Measurements from ENCODE around the gene PPP2R5B.

PPP2R5B gene

DNA sequence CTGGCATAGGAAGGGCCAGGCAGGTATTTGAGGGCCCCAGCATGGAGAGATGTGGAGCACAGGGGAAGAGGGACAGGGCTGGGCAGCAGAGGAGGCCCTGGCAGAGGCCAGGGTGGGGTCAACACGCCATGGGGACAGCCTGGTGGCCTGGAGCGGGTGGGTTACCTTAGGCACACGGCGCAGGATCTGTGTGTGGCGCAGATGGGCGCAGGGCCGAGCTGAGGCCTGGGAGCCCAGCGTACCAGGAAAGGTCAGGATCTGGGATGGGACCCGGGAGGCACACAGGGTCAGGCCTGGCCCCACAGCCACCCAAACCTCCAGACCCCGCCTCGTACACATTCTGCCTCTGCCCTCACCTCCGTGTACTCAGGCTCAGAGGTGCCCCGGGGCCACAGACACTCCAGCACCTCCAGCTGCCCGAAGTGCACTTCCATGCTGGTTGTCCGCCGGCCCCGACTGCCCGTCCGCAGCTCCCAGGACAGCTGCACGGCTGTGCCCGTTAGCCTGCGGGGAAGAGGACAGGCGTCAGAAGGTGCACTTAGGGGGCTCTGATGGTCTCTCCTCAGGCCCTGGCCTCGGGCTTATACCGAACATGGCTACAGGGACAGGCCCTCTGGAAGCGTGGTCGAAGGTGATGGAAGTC, 13.9 kb upstream of the PPP2R5B start:
- no peak for DNase-seq

DNA sequence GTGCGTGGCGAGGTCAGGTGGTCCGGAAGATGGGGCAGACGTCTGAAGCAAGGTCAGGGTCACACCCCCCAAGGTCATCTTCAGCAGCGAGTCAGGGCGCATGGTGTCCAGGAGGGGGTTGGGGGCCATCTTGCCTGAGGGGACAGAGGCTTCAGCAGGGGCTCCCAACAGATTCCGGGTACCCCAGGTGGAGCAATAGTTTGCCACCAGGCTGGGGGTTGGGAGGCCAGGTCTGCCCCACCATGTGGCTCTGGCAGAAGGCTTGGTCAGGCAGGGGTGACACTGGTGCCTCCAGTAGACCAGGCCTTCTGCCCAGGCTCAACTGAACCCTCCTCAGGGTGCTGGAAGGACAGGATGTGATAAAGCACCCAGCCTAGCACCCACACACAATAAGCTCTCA, 13.3 kb upstream of the PPP2R5B start:
- DNase-seq: no peak

DNA sequence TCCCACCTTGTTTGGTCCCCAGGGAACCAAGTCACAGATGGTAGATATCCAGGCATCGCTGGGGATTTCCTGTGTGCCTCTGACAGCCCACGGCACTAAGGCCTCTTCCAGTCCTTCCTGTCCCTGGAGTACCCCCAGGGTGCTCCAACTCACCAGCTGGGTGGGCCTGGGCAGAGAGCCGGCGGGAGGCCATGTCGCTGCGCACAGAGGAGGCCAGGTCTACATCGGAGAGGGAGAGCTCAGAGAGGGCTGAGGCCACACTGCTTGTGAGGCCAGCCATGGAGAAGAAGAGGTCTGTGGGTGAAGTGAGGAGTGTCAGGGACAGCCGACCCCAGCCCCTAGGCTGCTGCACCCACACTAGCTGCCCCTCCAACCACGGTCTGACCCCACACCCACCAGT, 12.8 kb upstream of the PPP2R5B start:
- DNase-seq: no peak

DNA sequence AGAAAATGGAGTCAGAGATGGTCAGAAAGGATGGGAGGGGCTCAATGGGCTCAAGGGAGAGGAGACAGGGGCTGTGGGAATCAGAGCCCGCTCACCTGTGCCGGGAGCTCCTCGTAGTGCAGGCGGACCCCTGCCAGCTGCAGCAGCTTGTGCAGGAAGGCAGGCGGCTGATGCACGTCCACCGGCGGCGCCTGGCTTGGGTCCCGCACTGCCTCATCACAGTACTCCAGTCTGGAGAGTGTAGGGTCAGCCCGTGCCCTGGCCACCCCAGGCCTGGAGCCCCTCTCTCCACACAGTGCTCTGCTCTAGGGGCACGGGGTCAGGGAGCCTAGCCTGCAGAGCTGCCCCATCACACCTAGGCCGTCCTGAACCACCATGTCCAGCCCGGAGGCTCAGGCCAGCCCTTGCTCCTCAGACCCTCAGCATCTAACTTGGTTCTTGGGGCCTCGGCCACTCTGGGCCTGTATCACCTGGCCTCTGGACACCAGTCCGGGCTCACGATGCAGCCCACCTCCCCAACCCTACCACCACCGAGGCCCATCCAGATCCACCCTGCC, 11.2 kb upstream of the PPP2R5B start:
- no peak for DNase-seq

DNA sequence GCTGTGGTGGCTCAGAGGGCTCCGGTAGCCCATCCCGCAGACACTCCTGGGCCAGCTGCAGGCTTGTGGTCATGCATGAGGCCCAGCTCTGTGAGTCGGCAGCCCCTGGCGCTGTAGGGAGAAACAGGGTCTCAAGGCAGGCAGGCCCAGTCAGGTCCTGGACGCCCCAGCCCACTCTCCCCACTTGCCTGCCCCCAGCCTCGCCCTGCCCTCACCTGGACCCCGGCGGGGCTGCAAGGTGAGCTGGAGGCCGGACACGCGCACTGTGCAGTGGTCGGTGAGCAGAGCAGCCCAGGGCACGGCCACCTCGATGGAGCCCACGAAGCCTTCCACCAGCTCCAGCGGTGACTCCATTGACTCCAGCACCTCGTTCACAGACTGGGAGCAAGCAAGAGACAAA, 10.4 kb upstream of the PPP2R5B start:
- no peak for DNase-seq

DNA sequence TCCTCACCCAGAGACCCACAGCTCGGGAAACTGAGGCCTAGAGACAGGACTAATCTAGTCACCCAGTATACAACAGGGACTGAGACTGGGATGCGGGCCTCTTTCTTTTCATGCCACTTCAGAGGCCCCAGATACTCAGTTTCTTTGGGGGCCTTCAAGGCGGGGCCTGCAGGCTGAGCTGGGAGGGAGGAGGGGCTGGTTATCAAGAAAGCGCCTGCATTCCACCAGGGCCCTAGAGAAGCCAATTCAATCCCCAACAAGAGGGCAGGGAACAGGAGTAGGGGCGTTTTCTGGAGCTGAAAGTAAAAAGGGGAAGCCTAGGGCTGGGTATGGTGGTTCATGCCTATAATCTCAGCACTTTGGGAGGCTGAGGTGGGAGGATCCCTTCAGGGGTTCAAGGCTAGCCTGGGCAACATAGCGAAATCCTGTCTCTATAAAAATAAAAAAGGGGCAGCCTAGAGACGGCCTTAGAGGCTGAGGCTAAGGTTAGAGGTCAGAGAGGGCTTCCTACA, 9.1 kb upstream of the PPP2R5B start:
- DNase-seq: no peak

DNA sequence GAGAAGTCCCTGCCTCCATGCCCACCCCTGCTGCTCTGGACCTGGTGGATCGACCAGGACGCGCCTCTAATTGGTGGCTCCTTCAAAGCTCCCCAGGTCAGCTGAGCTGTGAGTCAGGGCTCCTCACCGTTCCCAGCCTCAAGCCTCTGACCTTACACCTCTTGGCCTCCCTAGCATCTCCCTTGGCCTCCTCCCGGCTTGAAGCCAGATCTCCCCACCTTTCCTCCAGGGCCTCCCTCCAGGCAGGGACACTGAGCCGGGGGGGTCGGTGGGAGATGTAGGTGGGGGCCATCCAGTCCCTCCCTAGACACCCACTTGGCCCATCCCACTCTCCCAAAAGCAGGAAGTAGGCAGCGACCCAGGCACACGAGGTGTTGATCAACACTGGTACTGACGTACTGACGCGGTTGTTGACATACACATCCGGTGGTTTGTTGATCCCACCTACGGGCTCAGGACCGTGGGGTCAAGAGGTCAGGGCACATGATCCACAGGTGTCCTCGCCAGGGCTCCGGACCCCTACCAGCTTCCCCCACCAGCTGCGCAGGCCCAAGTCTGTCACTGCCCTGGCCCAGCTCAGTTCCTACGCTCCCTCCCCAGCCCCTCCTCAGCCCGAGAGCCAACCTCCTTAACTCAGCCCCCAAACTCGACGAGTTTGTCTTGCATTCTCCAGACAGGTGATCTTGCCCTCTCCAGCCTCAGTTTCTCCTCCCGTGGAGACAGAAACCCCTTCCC, 8.3 kb upstream of the PPP2R5B start:
- DNase-seq: peak in 1 of 2 donors; percentile 26

DNA sequence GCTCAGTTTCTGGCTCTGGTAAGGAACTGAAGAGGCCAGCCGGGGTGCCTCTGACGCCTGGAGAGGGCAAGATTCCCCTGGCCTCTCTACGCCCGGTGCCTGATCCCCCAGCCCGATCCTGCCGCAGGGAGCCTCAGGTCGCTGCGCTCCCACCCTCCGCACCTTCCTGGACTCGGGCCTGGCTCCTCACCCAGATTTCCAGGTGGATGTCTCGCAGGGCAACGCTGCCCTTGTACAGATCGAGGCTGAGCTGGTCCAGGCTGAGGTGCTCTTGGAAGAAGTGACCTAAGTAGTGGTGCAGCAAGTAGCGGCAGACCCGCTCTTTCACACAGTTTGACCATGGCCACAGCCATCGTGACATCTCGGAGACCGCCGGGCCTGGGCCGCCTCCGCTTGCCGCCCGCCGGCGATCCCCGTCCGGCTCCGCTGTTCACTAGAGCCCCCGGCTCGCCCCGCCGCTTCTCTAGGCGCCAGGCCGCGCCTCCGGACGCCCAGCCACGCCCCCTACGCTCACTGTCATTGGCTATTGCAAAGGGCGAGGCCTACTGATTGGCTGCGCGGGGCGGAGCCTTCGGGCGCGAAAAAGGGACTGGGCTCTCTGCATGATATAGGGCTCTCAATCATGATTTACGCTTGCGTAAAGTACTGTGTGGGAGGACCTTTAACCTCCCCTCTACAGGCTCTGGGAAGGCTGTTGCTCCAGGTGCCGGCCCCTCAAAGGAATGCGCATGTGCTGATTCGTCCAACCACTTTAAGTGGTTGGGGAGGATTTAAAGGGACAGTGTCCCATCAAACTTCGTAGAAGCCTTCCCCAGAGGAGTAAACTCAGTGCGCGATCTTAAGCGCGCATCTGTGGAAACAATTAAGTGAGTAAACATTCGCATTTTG, 7.5 kb upstream of the PPP2R5B start, which contains the start of gene ATG2A:
Gene ATG2A, minus strand, starts transcription at position 435 of the 888 bp plus-strand sequence. Its CDS starts 74 bp downstream, at position 361.
- peak; percentile 87 to 99 for DNase-seq

DNA sequence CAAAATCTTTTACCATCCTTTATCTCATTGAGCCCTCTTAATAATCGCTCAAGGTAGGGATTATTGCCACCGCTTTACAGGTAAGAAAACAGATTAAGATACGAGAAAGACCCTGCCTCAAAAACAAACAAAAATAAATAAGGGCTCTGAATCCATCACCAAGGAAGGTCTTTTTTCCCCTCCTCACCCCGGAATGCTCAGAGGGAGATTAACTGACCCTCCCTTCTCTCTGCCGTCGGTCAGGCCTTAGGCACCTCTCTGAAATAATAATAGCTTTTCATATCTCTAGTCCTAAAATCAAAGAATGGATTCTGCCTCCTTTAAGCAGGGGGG, 6.9 kb upstream of the PPP2R5B start:
- no peak for DNase-seq

DNA sequence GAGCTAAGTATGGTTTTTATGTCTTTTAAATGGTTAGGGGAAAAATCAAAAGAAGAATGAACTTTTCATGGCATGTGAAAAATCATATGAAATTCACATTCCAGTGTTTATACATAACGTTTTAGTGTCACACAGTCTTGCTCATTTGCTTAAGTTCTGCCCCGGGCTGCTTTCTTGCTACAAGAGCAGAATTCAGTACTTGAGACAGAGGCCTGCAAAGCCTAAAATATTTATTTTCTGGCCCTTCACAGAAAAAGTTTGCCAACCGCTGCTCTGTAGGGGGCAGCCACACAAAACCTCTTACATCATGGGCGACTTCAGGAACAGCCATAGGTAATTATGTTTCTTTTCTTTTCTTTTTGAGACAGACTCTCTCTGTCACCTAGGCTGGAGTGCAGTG, 6.5 kb upstream of the PPP2R5B start:
- no peak for DNase-seq

DNA sequence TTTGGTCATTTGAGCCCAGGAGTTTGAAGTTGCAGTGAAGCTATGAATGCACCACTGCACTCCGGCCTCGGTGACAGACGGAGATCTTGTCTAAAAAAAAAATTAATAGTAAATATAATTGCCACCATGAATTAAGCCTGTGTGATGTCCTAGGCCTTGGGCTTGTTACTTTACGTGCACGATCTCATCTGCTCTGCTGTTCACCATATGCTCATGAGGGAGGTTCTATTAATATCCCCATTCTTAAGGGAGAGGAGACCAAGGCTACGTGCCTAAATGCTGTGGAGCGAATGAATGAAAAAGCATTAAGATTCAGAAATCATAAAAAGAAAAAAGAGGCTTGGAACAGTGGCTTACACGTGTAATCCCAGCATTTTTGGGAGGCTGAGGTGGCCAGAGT, 4.9 kb upstream of the PPP2R5B start:
- DNase-seq: no peak

DNA sequence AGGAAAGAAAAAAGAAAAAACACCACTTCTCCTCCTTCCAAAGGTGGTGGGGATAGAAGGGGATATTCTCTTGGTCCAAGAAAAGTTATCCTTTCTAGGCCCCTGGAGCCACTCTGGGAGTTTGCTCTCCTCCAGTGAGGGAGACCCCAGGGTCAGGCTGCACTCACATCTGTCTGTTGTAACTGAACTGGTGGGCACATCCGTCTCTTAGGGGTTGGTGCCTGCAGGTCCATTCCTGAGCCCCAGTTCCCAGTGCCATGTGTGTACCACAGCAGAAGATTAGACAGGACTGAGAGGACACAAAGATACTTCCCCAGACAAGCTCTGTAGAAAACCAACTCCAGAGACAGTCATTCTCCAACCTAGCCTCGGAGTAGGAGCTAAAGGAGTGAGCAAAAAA, 4.4 kb upstream of the PPP2R5B start:
- DNase-seq: no peak

DNA sequence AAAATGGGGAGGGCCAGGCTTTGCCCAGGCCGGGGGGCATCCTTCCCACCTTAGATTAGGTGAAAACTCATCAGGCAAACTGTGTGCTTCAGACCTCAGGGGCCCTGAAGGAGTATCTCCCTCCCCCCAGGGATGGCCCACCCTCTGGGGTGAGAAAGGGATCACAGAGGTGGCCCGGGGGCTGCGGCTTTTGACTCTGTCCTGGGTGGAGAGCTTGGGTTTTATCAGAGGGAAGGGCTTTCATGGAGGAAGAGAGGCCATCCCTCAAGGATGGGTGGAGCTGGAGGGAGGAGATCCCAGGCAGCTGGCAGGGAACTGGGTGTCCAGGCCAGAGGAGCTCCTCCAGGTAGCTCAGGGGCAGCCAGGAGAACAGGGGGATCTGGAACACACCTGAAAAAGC, 3.1 kb upstream of the PPP2R5B start:
- DNase-seq: no peak

DNA sequence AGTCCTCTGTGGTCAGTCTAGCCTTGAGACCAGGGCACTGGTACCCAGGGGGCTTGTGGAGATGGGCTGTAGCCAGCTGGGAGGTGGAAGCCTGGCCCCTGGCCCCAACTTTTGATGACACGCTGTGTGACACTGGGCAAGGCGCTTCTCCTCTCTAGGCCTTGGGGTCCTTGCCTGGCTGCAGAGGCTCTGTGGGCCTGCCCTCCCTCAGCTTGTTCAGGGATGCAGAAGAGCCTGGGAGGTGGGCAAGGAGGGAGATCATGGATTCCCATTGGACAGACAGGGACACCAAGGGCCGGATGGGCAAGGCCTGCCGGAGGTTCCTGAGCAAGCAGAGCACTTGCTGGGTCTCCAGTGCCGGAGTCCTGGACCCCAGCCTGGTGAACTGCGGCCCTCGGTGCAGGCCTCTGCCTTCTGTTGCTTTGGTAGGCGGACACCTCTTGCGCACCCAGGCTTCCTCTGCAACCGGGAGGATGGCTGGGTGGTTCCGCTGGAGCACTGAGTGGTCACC, 1.3 kb upstream of the PPP2R5B start:
- no peak for DNase-seq

DNA sequence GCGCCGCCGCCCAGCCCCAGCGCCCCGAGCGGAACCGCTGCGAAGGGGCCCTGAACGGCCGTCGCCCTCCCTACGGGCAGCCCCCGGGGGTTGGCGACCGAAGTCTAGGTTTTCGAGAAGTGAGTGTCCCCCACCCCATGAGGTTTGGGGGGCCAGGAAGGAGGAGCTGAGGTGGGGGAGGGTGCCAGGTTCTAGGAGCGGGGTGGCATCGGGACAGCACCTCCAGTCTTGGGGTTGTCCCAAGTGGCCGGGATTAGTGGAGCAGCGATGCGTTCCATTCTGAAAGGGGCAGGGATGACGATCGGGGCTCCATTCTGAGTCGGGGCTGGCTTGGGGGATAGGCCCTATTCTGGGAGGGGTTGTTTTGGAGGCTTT, 408 bp downstream of the PPP2R5B start:
- no peak for DNase-seq

DNA sequence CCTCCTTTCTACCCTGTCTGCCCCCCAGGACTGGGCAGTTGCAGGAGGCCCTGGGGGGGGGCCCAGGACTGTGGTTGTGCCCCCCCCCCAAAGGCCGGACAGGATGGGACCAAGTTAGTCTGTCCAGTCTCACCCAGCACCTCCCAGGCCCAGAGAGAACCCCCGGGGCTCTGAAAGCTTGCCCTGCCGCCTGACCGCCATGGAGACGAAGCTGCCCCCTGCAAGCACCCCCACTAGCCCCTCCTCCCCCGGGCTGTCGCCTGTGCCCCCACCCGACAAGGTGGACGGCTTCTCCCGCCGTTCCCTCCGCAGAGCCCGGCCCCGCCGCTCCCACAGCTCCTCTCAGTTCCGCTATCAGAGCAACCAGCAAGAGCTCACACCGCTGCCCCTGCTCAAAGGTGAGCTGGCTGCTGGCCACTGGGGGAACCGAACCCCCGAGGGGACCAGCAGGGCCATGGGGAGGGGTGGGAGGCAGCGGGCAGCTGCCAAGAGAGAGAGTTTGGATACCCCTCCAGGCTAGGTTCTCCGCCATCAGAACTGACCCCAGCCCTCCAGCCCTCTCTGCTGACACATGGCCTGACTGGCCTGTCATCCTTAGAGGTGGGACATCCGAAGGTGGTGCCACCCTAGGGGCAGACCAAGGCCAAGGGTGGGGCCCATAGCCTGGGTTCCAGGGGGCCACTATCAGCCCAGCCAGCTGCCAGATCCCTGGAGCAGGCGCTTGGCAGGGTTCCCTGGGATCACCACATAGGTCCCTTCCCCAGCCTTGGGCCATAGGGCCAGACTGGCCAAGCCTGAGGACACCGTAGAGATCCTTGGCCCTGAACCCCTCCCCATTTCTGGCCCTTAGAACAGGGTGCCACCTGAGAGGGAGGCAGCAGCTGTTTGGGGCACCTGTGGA, 1.3 kb downstream of the PPP2R5B start:
- DNase-seq: no peak

DNA sequence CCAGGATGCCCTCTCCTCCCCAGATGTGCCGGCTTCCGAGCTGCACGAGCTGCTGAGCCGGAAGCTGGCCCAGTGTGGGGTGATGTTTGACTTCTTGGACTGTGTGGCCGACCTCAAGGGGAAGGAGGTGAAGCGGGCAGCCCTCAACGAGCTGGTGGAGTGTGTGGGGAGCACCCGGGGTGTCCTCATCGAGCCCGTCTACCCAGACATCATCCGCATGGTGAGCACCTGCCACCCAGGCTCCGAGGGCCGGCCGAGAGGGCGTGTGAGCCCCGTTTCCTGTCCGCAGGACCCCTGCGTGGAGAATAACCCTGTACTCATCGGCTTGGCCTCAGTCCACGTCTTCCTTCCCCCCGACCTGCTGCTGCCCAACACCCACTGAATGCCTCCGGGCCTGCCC, 2.2 kb downstream of the PPP2R5B start:
- no peak for DNase-seq

DNA sequence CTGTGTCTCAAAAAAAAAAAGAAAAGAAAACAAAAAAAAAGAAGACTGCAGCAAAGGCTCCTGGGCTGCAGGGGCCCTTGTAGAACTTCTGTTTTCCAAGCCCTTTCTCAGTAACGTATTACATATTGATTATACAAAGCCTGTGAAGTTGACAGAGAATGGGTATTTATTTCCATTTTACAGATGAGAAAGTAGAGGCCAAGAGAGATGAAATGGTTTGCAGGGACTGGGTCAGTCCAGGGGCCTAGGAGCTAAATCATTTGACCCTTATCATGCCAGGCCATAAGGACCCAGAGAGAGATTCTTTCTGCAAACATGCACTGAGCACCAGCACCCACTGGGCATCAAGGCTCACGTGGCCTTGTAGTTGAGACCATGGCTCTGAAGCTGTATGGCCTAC, 4.5 kb downstream of the PPP2R5B start:
- DNase-seq: no peak

DNA sequence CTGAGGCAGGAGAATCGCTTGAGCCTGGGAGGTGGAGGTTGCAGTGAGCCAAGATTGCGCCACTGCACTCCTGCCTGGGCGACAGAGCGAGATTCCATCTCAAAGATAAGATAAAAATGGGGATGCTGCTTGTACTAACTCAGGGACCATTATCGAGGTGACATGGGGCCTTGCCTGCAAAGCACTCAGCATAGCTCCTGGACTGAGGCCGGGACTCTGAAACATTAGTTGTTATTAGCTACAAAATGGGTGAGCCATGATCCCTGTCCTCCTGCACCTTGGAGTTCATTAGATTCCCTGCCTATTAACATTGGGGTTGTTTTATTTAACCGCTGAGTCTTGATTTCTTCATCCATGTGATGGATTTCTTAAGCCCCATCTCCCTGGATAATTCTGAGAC, 5.1 kb downstream of the PPP2R5B start:
- DNase-seq: no peak

DNA sequence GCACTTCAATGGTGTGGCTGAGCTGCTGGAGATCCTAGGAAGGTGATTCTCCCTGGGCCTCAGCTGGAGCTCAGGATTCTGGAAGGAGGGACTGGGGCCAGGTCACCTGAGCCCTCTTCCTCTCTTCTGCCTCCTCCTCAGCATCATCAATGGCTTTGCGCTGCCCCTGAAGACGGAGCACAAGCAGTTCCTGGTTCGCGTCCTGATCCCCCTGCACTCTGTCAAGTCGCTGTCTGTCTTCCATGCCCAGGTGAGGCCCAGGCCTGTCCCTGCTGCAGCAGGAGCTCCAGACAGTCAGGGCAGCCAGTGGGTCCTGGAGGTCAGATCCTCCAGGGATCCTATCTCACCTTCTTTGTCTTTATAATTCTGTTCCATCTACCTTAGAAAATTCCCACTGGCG, 5.9 kb downstream of the PPP2R5B start:
- DNase-seq: no peak

DNA sequence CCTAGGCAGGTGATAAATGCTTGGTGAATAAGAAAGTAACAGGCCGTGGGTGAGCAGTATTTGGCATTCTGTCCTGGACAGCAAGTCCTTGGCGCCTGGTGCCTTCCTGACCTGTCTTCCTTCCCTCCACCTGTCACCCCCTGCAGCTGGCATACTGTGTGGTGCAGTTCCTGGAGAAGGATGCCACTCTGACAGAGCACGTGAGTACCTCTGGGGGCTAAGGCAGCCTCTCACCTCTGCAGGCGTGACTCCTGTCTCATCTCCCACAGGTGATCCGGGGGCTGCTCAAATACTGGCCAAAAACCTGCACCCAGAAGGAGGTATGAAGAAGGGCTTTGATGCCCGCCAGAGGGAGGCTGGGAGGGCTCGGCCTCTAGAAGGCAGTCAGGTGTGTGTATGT, 6.8 kb downstream of the PPP2R5B start:
- no peak for DNase-seq

DNA sequence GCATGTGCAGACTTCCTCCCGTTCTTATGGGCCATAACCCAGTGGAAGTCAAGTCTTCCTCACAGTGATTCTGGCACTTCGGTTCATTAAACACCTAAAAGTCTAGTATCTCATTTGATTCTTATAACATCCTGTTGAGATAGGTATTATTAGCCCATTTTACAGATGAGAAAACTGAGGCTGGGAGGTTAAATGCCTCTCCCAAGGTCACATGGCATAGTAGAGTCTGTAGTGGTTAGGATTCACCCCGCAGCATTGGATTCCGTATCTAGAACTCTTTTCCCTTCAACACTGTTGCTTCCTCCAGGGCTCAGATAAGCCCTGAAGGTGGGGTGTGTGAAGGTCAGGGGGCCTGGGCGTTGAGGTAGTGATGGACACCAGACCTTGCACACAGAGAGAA, 7.8 kb downstream of the PPP2R5B start:
- DNase-seq: no peak

All from bone marrow (tissue), 2 donors.